ENCODE measurements around the gene OPA3.

The OPA3 gene

DNA sequence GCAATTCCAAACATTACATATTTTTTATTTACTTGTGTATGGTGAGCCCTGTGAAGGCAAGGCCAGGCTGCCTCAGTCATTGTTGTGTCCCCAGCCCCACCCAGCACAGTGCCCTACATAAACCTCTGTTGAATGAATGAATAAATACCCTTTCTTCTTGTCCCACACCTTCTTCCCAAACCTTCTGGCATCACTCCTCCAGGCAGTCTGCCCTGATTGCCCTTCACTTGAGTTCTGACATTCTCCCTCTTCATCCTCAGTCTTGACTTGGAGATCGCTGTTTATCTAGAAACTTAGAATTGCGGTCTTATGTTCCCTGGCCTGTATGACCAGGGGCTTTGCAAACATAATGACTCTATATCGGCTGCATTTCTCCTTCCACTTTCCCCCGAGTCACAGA is 5.2 kb upstream of the OPA3 start:
- Histone ChIP-seq H4K8ac (ENCODE audit: low read depth, low read length) (no peak overlapping the region), H2AK5ac (ENCODE audit: low read length) (no peak overlapping the region), H3K27ac (ENCODE audit: low read depth, low read length) (no peak overlapping the region), H3K23ac (ENCODE audit: low read length) (no peak overlapping the region), H3K4ac (ENCODE audit: low read depth, low read length) (no peak overlapping the region), H4K5ac (ENCODE audit: low read length) (no peak overlapping the region), H3K36me3 (ENCODE audit: control insufficient read depth, insufficient read depth, low read length) (no peaks in the 10 kb centered on the region), H2BK5ac (ENCODE audit: low read length) (no peak overlapping the region), H3K18ac (ENCODE audit: low read length) (no peak overlapping the region), H3K79me2 (ENCODE audit: control insufficient read depth, insufficient read depth, low read length) (no peaks in the 10 kb centered on the region), H2BK15ac (replicated peaks; ENCODE audit: low read depth) (no peak overlapping the region), H3K27me3 (ENCODE audit: insufficient read depth, low read length, poor library complexity) (no peaks in the 10 kb centered on the region), H3K56ac (ENCODE audit: low read length) (no peak overlapping the region), H2BK120ac (ENCODE audit: low read depth, low read length) (no peak overlapping the region), H3K4me1 (ENCODE audit: control insufficient read depth, low read depth, low read length) (no peaks in the 10 kb centered on the region), H3K9ac (ENCODE audit: low read length) (no peak overlapping the region), H3K4me3 (ENCODE audit: low read length) (no peak overlapping the region), H3K4me2 (ENCODE audit: low read length) (no peak overlapping the region), H3K79me1 (ENCODE audit: low read length) (no peaks in the 10 kb centered on the region)
- DNase-seq: no peak
- no CpG with 5 or more reads among the region's 4 CpGs for WGBS (ENCODE audit: extremely low coverage, insufficient coverage, low lambda C conversion rate)

- no peak overlapping the region for H2BK120ac ChIP-seq (ENCODE audit: low read depth, low read length)
- H4K5ac ChIP-seq (ENCODE audit: low read length): no peak overlapping the region
- no peak overlapping the region for H2BK15ac ChIP-seq (replicated peaks; ENCODE audit: low read depth)
- no peaks in the 10 kb centered on the region for H3K4me1 ChIP-seq (ENCODE audit: control insufficient read depth, low read depth, low read length)
- H4K8ac ChIP-seq (ENCODE audit: low read depth, low read length): no peak overlapping the region
- H3K4ac ChIP-seq (ENCODE audit: low read depth, low read length): no peak overlapping the region
- WGBS (ENCODE audit: extremely low coverage, insufficient coverage, low lambda C conversion rate): no CpG with 5 or more reads among the region's 4 CpGs
- no peak overlapping the region for H3K9ac ChIP-seq (ENCODE audit: low read length)
- H2AK5ac ChIP-seq (ENCODE audit: low read length): no peak overlapping the region
- no peak overlapping the region for H3K18ac ChIP-seq (ENCODE audit: low read length)
- DNase-seq: no peak
- no peak overlapping the region for H3K4me2 ChIP-seq (ENCODE audit: low read length)
- no peaks in the 10 kb centered on the region for H3K27me3 ChIP-seq (ENCODE audit: insufficient read depth, low read length, poor library complexity)
- H3K79me1 ChIP-seq (ENCODE audit: low read length): peaks cover 2% of the 10 kb centered on the region
- H3K56ac ChIP-seq (ENCODE audit: low read length): no peak overlapping the region
- no peak overlapping the region for H3K27ac ChIP-seq (ENCODE audit: low read depth, low read length)
- H2BK5ac ChIP-seq (ENCODE audit: low read length): no peak overlapping the region
- H3K79me2 ChIP-seq (ENCODE audit: control insufficient read depth, insufficient read depth, low read length): no peaks in the 10 kb centered on the region
- H3K4me3 ChIP-seq (ENCODE audit: low read length): no peak overlapping the region
- no peaks in the 10 kb centered on the region for H3K36me3 ChIP-seq (ENCODE audit: control insufficient read depth, insufficient read depth, low read length)
- H3K23ac ChIP-seq (ENCODE audit: low read length): no peak overlapping the region
Observed at GRCh38 chr19:45587873-45588272, 3.3 kb upstream of the OPA3 start.

DNA sequence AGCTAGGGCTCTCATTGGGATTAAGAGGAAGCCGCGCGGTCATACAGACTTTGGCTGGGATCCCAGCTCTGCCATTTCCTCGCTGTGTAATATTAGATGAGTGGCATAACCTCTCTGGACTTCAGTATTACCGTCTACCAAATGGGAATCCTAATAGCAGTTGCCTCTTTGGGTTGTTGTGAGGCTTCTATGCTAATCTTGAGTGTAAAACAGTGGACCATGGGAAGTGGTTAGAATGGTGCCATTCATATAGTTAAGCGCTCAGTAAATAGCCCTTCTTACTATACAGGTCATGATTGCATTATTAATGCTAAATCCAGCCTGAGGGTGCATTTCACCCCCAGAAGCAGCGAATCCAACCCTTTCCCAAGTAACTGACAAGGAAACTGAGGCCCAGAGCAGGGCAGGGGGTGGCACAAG is 566 bp upstream of the OPA3 start:
- peak overlapping the region; percentile 61 for H3K9ac ChIP-seq (ENCODE audit: low read length)
- H3K27me3 ChIP-seq (ENCODE audit: insufficient read depth, low read length, poor library complexity): no peaks in the 10 kb centered on the region
- H3K27ac ChIP-seq (ENCODE audit: low read depth, low read length): no peak overlapping the region
- no peak overlapping the region for H3K23ac ChIP-seq (ENCODE audit: low read length)
- WGBS (ENCODE audit: extremely low coverage, insufficient coverage, low lambda C conversion rate): no CpG with 5 or more reads among the region's 7 CpGs
- peak overlapping the region; percentile 24 for H3K4me3 ChIP-seq (ENCODE audit: low read length)
- no peak overlapping the region for H4K8ac ChIP-seq (ENCODE audit: low read depth, low read length)
- H3K4me2 ChIP-seq (ENCODE audit: low read length): peak overlapping the region; percentile 70
- peaks cover 2% of the 10 kb centered on the region for H3K79me1 ChIP-seq (ENCODE audit: low read length)
- H3K79me2 ChIP-seq (ENCODE audit: control insufficient read depth, insufficient read depth, low read length): no peaks in the 10 kb centered on the region
- H4K5ac ChIP-seq (ENCODE audit: low read length): peak overlapping the region; percentile 1
- no peaks in the 10 kb centered on the region for H3K4me1 ChIP-seq (ENCODE audit: control insufficient read depth, low read depth, low read length)
- H3K18ac ChIP-seq (ENCODE audit: low read length): no peak overlapping the region
- no peak overlapping the region for H3K4ac ChIP-seq (ENCODE audit: low read depth, low read length)
- H2BK15ac ChIP-seq (replicated peaks; ENCODE audit: low read depth): no peak overlapping the region
- DNase-seq: no peak
- peak overlapping the region; percentile 73 for H3K56ac ChIP-seq (ENCODE audit: low read length)
- no peak overlapping the region for H2BK120ac ChIP-seq (ENCODE audit: low read depth, low read length)
- no peaks in the 10 kb centered on the region for H3K36me3 ChIP-seq (ENCODE audit: control insufficient read depth, insufficient read depth, low read length)
- no peak overlapping the region for H2BK5ac ChIP-seq (ENCODE audit: low read length)
- H2AK5ac ChIP-seq (ENCODE audit: low read length): peak overlapping the region; percentile 12

DNA sequence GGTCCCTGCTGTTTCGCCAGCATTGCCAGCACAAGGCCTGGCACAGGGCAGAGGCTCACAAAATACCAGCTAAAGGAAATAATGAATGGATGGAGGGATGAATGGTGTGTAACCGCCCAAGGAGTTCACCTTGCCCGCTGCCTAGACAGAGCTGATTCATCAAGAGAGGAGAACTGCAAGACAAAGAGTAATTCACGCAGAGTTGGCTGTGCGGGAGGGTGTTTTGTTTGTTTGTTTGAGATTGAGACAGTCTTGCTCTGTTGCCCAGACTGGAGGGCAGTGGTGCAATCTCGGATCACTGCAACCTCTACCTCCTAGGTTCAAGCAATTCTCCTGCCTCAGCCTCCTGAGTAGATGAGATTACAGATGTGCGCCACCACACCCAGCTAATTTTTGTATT is 3.0 kb downstream of the OPA3 start:
- no peak overlapping the region for H3K18ac ChIP-seq (ENCODE audit: low read length)
- H3K23ac ChIP-seq (ENCODE audit: low read length): no peak overlapping the region
- H3K4me3 ChIP-seq (ENCODE audit: low read length): no peak overlapping the region
- H3K27me3 ChIP-seq (ENCODE audit: insufficient read depth, low read length, poor library complexity): no peaks in the 10 kb centered on the region
- H3K27ac ChIP-seq (ENCODE audit: low read depth, low read length): no peak overlapping the region
- H3K36me3 ChIP-seq (ENCODE audit: control insufficient read depth, insufficient read depth, low read length): no peaks in the 10 kb centered on the region
- H3K4me2 ChIP-seq (ENCODE audit: low read length): no peak overlapping the region
- H3K4ac ChIP-seq (ENCODE audit: low read depth, low read length): no peak overlapping the region
- no peaks in the 10 kb centered on the region for H3K4me1 ChIP-seq (ENCODE audit: control insufficient read depth, low read depth, low read length)
- no peaks in the 10 kb centered on the region for H3K79me2 ChIP-seq (ENCODE audit: control insufficient read depth, insufficient read depth, low read length)
- no peak overlapping the region for H4K8ac ChIP-seq (ENCODE audit: low read depth, low read length)
- WGBS (ENCODE audit: extremely low coverage, insufficient coverage, low lambda C conversion rate): no CpG with 5 or more reads among the region's 7 CpGs
- H2AK5ac ChIP-seq (ENCODE audit: low read length): no peak overlapping the region
- H4K5ac ChIP-seq (ENCODE audit: low read length): no peak overlapping the region
- H2BK15ac ChIP-seq (replicated peaks; ENCODE audit: low read depth): no peak overlapping the region
- H3K79me1 ChIP-seq (ENCODE audit: low read length): peaks cover 2% of the 10 kb centered on the region
- no peak for DNase-seq
- H3K56ac ChIP-seq (ENCODE audit: low read length): no peak overlapping the region
- no peak overlapping the region for H2BK120ac ChIP-seq (ENCODE audit: low read depth, low read length)
- no peak overlapping the region for H3K9ac ChIP-seq (ENCODE audit: low read length)
- H2BK5ac ChIP-seq (ENCODE audit: low read length): no peak overlapping the region

DNA sequence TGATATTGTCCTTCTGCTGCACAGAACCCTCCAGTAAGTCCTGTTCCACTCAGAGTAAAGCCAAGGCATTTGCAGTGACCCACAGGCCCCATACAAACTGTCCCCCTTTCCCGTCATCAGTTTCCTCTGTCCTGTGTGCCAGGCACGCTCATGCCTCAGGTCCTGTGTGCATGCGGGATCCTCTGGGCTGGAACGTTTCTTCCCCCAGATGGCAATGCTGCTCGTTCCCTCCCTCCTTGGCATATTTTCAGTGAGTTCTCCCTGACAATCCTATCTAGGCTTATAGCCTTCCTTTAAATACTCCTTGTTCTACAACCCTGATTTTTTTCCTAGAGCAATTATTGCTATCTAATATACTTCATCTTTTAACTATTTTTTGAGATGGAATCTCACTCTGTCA is 5.7 kb downstream of the OPA3 start:
- Histone ChIP-seq H2BK120ac (ENCODE audit: low read depth, low read length) (no peak overlapping the region), H3K79me2 (ENCODE audit: control insufficient read depth, insufficient read depth, low read length) (no peaks in the 10 kb centered on the region), H2BK15ac (replicated peaks; ENCODE audit: low read depth) (no peak overlapping the region), H3K79me1 (ENCODE audit: low read length) (peaks cover 2% of the 10 kb centered on the region), H3K36me3 (ENCODE audit: control insufficient read depth, insufficient read depth, low read length) (no peaks in the 10 kb centered on the region), H3K27me3 (ENCODE audit: insufficient read depth, low read length, poor library complexity) (no peaks in the 10 kb centered on the region), H3K27ac (ENCODE audit: low read depth, low read length) (no peak overlapping the region), H3K4me3 (ENCODE audit: low read length) (no peak overlapping the region), H3K4me2 (ENCODE audit: low read length) (no peak overlapping the region), H3K18ac (ENCODE audit: low read length) (no peak overlapping the region), H3K56ac (ENCODE audit: low read length) (no peak overlapping the region), H3K4me1 (ENCODE audit: control insufficient read depth, low read depth, low read length) (no peaks in the 10 kb centered on the region), H3K23ac (ENCODE audit: low read length) (no peak overlapping the region), H2AK5ac (ENCODE audit: low read length) (no peak overlapping the region), H2BK5ac (ENCODE audit: low read length) (no peak overlapping the region), H4K5ac (ENCODE audit: low read length) (no peak overlapping the region), H3K4ac (ENCODE audit: low read depth, low read length) (no peak overlapping the region), H3K9ac (ENCODE audit: low read length) (no peak overlapping the region), H4K8ac (ENCODE audit: low read depth, low read length) (no peak overlapping the region)
- DNase-seq: no peak
- WGBS (ENCODE audit: extremely low coverage, insufficient coverage, low lambda C conversion rate): no CpG with 5 or more reads among the region's 5 CpGs

- no peaks in the 10 kb centered on the region for H3K36me3 ChIP-seq (ENCODE audit: control insufficient read depth, insufficient read depth, low read length)
Observed at GRCh38 chr19:45577111-45577905, 7.3 kb downstream of the OPA3 start.

More at GRCh38 chr19:45577111-45577905, 7.3 kb downstream of the OPA3 start:
- H3K4ac ChIP-seq (ENCODE audit: low read depth, low read length): no peak overlapping the region
- DNase-seq: peak; percentile 45
- no peak overlapping the region for H2BK120ac ChIP-seq (ENCODE audit: low read depth, low read length)
- WGBS (ENCODE audit: extremely low coverage, insufficient coverage, low lambda C conversion rate): no CpG with 5 or more reads among the region's 11 CpGs
- no peak overlapping the region for H3K9ac ChIP-seq (ENCODE audit: low read length)
- no peaks in the 10 kb centered on the region for H3K79me2 ChIP-seq (ENCODE audit: control insufficient read depth, insufficient read depth, low read length)
- H3K27ac ChIP-seq (ENCODE audit: low read depth, low read length): no peak overlapping the region
- no peak overlapping the region for H3K18ac ChIP-seq (ENCODE audit: low read length)
- H3K4me3 ChIP-seq (ENCODE audit: low read length): no peak overlapping the region
- no peak overlapping the region for H2BK15ac ChIP-seq (replicated peaks; ENCODE audit: low read depth)
- H4K5ac ChIP-seq (ENCODE audit: low read length): no peak overlapping the region
- no peak overlapping the region for H4K8ac ChIP-seq (ENCODE audit: low read depth, low read length)
- no peak overlapping the region for H3K23ac ChIP-seq (ENCODE audit: low read length)
- no peak overlapping the region for H2BK5ac ChIP-seq (ENCODE audit: low read length)
- H3K79me1 ChIP-seq (ENCODE audit: low read length): peaks cover 1% of the 10 kb centered on the region
- no peaks in the 10 kb centered on the region for H3K4me1 ChIP-seq (ENCODE audit: control insufficient read depth, low read depth, low read length)
- no peak overlapping the region for H2AK5ac ChIP-seq (ENCODE audit: low read length)
- no peaks in the 10 kb centered on the region for H3K27me3 ChIP-seq (ENCODE audit: insufficient read depth, low read length, poor library complexity)
- H3K4me2 ChIP-seq (ENCODE audit: low read length): no peak overlapping the region
- H3K56ac ChIP-seq (ENCODE audit: low read length): no peak overlapping the region
